HL-60 (cell line): Measurements from ENCODE around the gene GSC.
A peak's percentile ranks its signal among the peaks of the same experiment; 100 is the strongest.

ENCODE experiments used
- DNase-seq, 2 experiments: peaks; one replicate each; pipeline ENCODE4 v3.0.0-alpha.2; 2010 to 2020; ENCODE audit warnings: low read depth in 1 of 2, low spot score in 1 of 2
- H3K27ac ChIP-seq: fragments of 250-450 bp; sonication (Bioruptor Pico); replicated peaks from 2 replicates; pipeline ENCODE4 v1.5.1; 2020; ENCODE audit warnings: mild to moderate bottlenecking, moderate library complexity
- H3K27me3 ChIP-seq: fragments of 250-450 bp; sonication (Bioruptor Pico); 2 replicates; pipeline ENCODE4 v1.5.1; 2021; ENCODE audit warnings: mild to moderate bottlenecking, moderate library complexity; ENCODE audit not compliant: insufficient read depth, poor library complexity, severe bottlenecking
- H3K4me3 ChIP-seq: replicated peaks from 2 replicates; pipeline ENCODE4 v1.5.1; 2011; ENCODE audit warnings: mild to moderate bottlenecking, control low read depth, low read length; ENCODE audit not compliant: insufficient read depth
- CTCF ChIP-seq: IDR thresholded peaks from one replicate; pipeline ENCODE4 v1.5.1; 2011; ENCODE audit warnings: low read length, control low read depth, inconsistent platforms; ENCODE audit not compliant: insufficient read depth
- GABPA ChIP-seq: IDR thresholded peaks from 2 replicates; pipeline ENCODE4 v1.6.1; 2012; ENCODE audit warnings: low read depth
- POLR2AphosphoS5 ChIP-seq: IDR thresholded peaks from 2 replicates; pipeline ENCODE4 v1.6.1; 2012; ENCODE audit warnings: low read depth
- SPI1 ChIP-seq: IDR thresholded peaks from 2 replicates; pipeline ENCODE4 v1.6.1; 2012; ENCODE audit warnings: low read depth, mild to moderate bottlenecking, borderline replicate concordance
- TF ChIP-seq, protein P1 (sequence below): IDR thresholded peaks from 2 replicates; pipeline ENCODE4 v1.6.1; 2012; ENCODE audit warnings: low read depth; ENCODE audit not compliant: insufficient replicate concordance

The GSC gene

GRCh38 chr14:94768521-94769390, 1.2 kb downstream of the GSC start:
- H3K4me3 ChIP-seq: peak overlapping the region; percentile 3; the same call in 1 of the 2 replicates
- DNase-seq: peak; percentile 36 to 41
- H3K27me3 ChIP-seq: peaks cover 76% of the 10 kb centered on the region
- TF ChIP-seq SPI1 (no peak), POLR2AphosphoS5 (no peak), GABPA (no peak), CTCF (no peak)
- TF ChIP-seq, protein P1, sequence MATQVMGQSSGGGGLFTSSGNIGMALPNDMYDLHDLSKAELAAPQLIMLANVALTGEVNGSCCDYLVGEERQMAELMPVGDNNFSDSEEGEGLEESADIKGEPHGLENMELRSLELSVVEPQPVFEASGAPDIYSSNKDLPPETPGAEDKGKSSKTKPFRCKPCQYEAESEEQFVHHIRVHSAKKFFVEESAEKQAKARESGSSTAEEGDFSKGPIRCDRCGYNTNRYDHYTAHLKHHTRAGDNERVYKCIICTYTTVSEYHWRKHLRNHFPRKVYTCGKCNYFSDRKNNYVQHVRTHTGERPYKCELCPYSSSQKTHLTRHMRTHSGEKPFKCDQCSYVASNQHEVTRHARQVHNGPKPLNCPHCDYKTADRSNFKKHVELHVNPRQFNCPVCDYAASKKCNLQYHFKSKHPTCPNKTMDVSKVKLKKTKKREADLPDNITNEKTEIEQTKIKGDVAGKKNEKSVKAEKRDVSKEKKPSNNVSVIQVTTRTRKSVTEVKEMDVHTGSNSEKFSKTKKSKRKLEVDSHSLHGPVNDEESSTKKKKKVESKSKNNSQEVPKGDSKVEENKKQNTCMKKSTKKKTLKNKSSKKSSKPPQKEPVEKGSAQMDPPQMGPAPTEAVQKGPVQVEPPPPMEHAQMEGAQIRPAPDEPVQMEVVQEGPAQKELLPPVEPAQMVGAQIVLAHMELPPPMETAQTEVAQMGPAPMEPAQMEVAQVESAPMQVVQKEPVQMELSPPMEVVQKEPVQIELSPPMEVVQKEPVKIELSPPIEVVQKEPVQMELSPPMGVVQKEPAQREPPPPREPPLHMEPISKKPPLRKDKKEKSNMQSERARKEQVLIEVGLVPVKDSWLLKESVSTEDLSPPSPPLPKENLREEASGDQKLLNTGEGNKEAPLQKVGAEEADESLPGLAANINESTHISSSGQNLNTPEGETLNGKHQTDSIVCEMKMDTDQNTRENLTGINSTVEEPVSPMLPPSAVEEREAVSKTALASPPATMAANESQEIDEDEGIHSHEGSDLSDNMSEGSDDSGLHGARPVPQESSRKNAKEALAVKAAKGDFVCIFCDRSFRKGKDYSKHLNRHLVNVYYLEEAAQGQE: no peak
- no peak overlapping the region for H3K27ac ChIP-seq

GRCh38 chr14:94768141-94768520, 1.8 kb downstream of the GSC start:
- no peak for TF ChIP-seq GABPA
- TF ChIP-seq POLR2AphosphoS5: no peak
- TF ChIP-seq CTCF: no peak
- no peak for TF ChIP-seq SPI1
- TF ChIP-seq, protein P1: no peak
- no peak overlapping the region for H3K4me3 ChIP-seq
- no peak overlapping the region for H3K27ac ChIP-seq
- no peak for DNase-seq
- peaks cover 72% of the 10 kb centered on the region for H3K27me3 ChIP-seq

- H3K27me3 ChIP-seq: peaks cover 68% of the 10 kb centered on the region
- H3K27ac ChIP-seq: no peak overlapping the region
- DNase-seq: no peak
- TF ChIP-seq GABPA (no peak), POLR2AphosphoS5 (no peak), CTCF (no peak), SPI1 (no peak)
- TF ChIP-seq, protein P1: no peak
- H3K4me3 ChIP-seq: no peak overlapping the region
Measured at GRCh38 chr14:94767321-94767878, 2.5 kb downstream of the GSC start.
